Calu3 (cell line): ENCODE results near the gene ZG16B. TPM values are rescaled to one million over a fixed set of nuclear protein-coding genes. Genes with fewer than 3 reads are reported as not detected.

Experiments used
- BruUV-seq: library from RNA; stranded (reverse); fragments of 400-500 nt; replicated peaks from 2 replicates; lab custom pipeline; 2021; lab: Mats Ljungman, UMichigan
- CTCF ChIA-PET: fragments of 300-600 bp; sonication (Branson Sonifier 250); formaldehyde crosslinking; loops from one replicate; lab custom pipeline; 2022; ENCODE audit warnings: antibody characterized with exemption; lab: Charles Lee
- DNase-seq: peaks from one replicate; pipeline ENCODE4 v3.0.0; 2022
- H3K27ac Mint-ChIP-seq: one replicate; pipeline ENCODE4 v1.8.0; 2022; ENCODE audit warnings: mixed read lengths; ENCODE audit not compliant: unreplicated experiment
- H3K27me3 Mint-ChIP-seq: one replicate; pipeline ENCODE4 v1.8.0; 2022; ENCODE audit warnings: mixed read lengths; ENCODE audit not compliant: unreplicated experiment
- H3K36me3 Mint-ChIP-seq: one replicate; pipeline ENCODE4 v1.8.0; 2022; ENCODE audit warnings: mild to moderate bottlenecking, moderate library complexity, mixed read lengths; ENCODE audit not compliant: insufficient read depth, unreplicated experiment
- H3K4me1 Mint-ChIP-seq: one replicate; pipeline ENCODE4 v1.8.0; 2022; ENCODE audit warnings: mild to moderate bottlenecking, low read depth, mixed read lengths; ENCODE audit not compliant: unreplicated experiment
- H3K4me3 Mint-ChIP-seq: one replicate; pipeline ENCODE4 v1.8.0; 2022; ENCODE audit warnings: mild to moderate bottlenecking, low read depth, moderate library complexity, mixed read lengths; ENCODE audit not compliant: unreplicated experiment
- H3K9me3 Mint-ChIP-seq: one replicate; pipeline ENCODE4 v1.8.0; 2022; ENCODE audit warnings: low read depth, mixed read lengths; ENCODE audit not compliant: unreplicated experiment
- intact Hi-C: fragments of 100-400 bp; cut with micrococcal nuclease; formaldehyde crosslinking; loops from one replicate; pipeline ENCODE4 v1.10.0; 2022; ENCODE audit not compliant: unreplicated experiment
- total RNA-seq: library from RNA; stranded (reverse); gene quantifications from 2 replicates; pipeline ENCODE4 v1.2.3, GENCODE V29; 2022
- TF ChIP-seq, protein P1 (sequence below): fragments of 200-600 bp; IDR thresholded peaks from one replicate; pipeline ENCODE4 v1.8.0; 2022; ENCODE audit warnings: antibody characterized with exemption; ENCODE audit not compliant: unreplicated experiment

Gene ZG16B
- total RNA-seq, 1 experiment from 2014 or later: 10.3 TPM

DNA sequence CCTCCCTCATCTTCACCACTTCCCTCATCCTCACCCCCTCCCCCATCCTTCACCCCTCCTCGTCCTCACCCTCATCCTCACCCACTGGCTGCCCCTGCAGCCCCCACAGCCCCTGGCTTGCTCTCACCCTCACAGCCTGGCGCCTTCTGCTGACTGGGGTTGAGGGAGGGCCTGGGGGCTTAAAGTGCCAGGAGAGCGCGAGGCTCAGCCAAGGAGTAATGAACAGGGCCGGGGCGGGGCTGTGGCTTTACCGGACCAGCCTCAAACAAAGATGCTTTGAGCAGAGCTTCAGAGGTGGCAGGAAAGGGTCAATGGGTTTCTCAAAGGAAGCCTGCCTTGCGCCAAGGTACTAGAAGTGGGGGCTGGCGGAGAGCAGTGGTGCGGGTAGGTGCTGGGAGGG is 42.7 kb upstream of the ZG16B start, which contains the start of gene PRSS33:
Gene PRSS33 (minus strand): TSS at position 155 of the 400 bp plus-strand sequence. CDS start 1,013 bp downstream, outside the sequence.
- H3K4me3 Mint-ChIP-seq: peak within 1 kb of the TSS; percentile 71
- H3K9me3 Mint-ChIP-seq: no peaks in the 10 kb centered on the region
- intact Hi-C loops: no loop called here
- CTCF ChIA-PET: interaction anchor here (1.0 kb wide), 1 partner anchor 9 kb away, joined by 3 read pairs; no protein-coding TSS in a partner anchor
- H3K27me3 Mint-ChIP-seq: no peaks in the 10 kb centered on the region
- peaks cover 36% of the 10 kb centered on the region for H3K4me1 Mint-ChIP-seq
- peak; percentile 50 for DNase-seq
- no TSS peak for BruUV-seq
- H3K27ac Mint-ChIP-seq: peak within 1 kb of the TSS; percentile 88
- TF ChIP-seq, protein P1, sequence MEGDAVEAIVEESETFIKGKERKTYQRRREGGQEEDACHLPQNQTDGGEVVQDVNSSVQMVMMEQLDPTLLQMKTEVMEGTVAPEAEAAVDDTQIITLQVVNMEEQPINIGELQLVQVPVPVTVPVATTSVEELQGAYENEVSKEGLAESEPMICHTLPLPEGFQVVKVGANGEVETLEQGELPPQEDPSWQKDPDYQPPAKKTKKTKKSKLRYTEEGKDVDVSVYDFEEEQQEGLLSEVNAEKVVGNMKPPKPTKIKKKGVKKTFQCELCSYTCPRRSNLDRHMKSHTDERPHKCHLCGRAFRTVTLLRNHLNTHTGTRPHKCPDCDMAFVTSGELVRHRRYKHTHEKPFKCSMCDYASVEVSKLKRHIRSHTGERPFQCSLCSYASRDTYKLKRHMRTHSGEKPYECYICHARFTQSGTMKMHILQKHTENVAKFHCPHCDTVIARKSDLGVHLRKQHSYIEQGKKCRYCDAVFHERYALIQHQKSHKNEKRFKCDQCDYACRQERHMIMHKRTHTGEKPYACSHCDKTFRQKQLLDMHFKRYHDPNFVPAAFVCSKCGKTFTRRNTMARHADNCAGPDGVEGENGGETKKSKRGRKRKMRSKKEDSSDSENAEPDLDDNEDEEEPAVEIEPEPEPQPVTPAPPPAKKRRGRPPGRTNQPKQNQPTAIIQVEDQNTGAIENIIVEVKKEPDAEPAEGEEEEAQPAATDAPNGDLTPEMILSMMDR: no peak
- peaks cover 18% of the 10 kb centered on the region for H3K36me3 Mint-ChIP-seq

DNA sequence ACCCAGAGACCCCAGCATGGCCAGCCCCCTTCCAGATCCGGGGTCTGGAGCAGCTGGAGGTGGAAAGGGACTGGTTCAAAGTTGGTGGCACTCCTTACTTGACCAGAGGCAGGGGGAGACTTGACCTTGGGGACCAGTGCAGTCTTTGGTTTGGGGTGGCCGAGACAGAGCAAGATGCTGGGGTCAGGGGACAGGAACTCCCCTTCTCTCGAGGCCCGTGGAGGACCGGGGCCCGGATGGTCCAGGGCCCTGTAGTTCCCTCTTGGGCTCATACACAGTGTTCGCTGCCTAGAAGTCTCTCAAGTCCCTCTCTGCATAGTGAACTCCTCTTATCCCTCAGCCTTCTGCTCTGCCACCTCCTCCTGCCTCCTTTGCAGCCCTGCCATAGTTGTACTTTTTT is 42.1 kb upstream of the ZG16B start:
- H3K4me3 Mint-ChIP-seq: peak overlapping the region; percentile 14
- CTCF ChIA-PET: interaction anchor here (1.0 kb wide), 1 partner anchor 10 kb away, joined by 3 read pairs; no protein-coding TSS in a partner anchor
- no peaks in the 10 kb centered on the region for H3K27me3 Mint-ChIP-seq
- no peak overlapping the region for H3K27ac Mint-ChIP-seq
- BruUV-seq: no TSS peak
- peaks cover 18% of the 10 kb centered on the region for H3K36me3 Mint-ChIP-seq
- TF ChIP-seq, protein P1: no peak
- H3K9me3 Mint-ChIP-seq: no peaks in the 10 kb centered on the region
- intact Hi-C loops: no loop called here
- DNase-seq: no peak
- peaks cover 38% of the 10 kb centered on the region for H3K4me1 Mint-ChIP-seq

DNA sequence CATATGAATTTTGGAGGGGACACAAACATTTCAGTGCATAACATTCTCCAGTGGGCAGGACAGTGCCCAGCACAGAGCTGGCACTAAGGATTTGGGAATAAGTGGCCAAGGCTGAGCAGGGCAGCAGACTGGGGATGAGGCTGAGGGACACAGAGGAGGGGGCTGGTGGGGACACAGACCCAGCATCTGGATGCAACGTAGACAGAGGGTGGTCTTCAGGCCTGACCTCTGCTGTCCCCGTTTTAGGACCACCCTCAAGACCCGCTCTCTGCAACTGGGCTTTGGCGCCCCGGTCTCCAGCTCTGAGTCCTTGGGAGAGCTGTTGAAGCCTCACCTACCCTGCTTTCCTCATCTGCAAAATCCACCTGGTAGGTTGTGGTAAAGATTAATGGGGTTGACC is 39.5 kb upstream of the ZG16B start:
- no TSS peak for BruUV-seq
- Mint-ChIP-seq H3K9me3 (no peaks in the 10 kb centered on the region), H3K4me1 (peaks cover 47% of the 10 kb centered on the region), H3K4me3 (no peak overlapping the region), H3K36me3 (peaks cover 16% of the 10 kb centered on the region), H3K27me3 (no peaks in the 10 kb centered on the region), H3K27ac (no peak overlapping the region)
- CTCF ChIA-PET: interaction anchor here (0.8 kb wide), 1 partner anchor 8 kb away, joined by 3 read pairs; no protein-coding TSS in a partner anchor
- intact Hi-C loops: no loop called here
- DNase-seq: no peak
- TF ChIP-seq, protein P1: no peak

DNA sequence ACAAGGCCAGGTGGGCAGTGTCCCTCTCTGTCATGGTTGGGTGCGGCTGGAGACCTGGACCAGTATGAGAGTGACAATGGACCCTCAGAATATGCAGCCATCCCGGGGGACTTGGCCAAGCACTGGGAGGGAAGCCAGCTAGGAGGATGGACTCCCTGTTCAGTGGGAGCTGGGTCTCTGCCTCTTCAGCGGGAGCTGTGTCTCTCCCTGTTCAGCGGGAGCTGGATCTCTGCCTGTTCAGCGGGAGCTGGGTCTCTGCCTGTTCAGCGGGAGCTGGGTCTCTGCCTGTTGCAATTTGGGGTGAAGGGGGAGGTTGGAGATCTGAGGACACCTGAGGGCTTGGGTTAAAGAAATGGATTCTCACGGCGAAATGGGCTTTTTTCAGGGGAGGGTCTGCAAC is 38.9 kb upstream of the ZG16B start:
- Mint-ChIP-seq H3K4me3 (no peak overlapping the region), H3K4me1 (peaks cover 47% of the 10 kb centered on the region), H3K27ac (no peak overlapping the region), H3K36me3 (peaks cover 10% of the 10 kb centered on the region), H3K27me3 (no peaks in the 10 kb centered on the region), H3K9me3 (no peaks in the 10 kb centered on the region)
- TF ChIP-seq, protein P1: no peak
- CTCF ChIA-PET: interaction anchor here (0.8 kb wide), 1 partner anchor 8 kb away, joined by 3 read pairs; no protein-coding TSS in a partner anchor
- no peak for DNase-seq
- intact Hi-C loops: no loop called here
- no TSS peak for BruUV-seq
